HepG2 (cell line): ENCODE measurements around the gene BST1. TPM values are rescaled to one million over a fixed set of nuclear protein-coding genes. Genes with fewer than 3 reads are reported as not detected.

Experiments
- ATAC-seq: fragments of 200-7000 bp; cut with Tn5 transposase; 3 replicates; pipeline ENCODE4 v1.9.1; 2020; ENCODE audit warnings: mild to moderate bottlenecking, moderate library complexity
- BruUV-seq: library from RNA; stranded (reverse); fragments of 400-500 nt; replicated peaks from 2 replicates; lab custom pipeline; 2021; lab: Mats Ljungman, UMichigan
- CTCF ChIA-PET: fragments of 300-600 bp; formaldehyde crosslinking; extraction: SDS; loops from one replicate; lab custom pipeline; 2021; ENCODE audit warnings: low total read pairs, inconsistent platforms, low intra/inter-chr PET ratio; lab: Yijun Ruan, JAX
- POLR2A ChIA-PET: fragments of 350-600 bp; sonication (Branson Sonifier 250); formaldehyde crosslinking; loops from one replicate; lab custom pipeline; 2020; ENCODE audit warnings: antibody characterized with exemption, inconsistent platforms; lab: Yijun Ruan, JAX
- DNase-seq: peaks from one replicate; pipeline ENCODE4 v3.0.0-alpha.2; 2015; ENCODE audit warnings: low spot score
- FAIRE-seq: peaks from 3 replicates; lab custom pipeline; 2011; peaks lifted over from hg19 to GRCh38; lab: Jason Lieb, UNC
- H2AFZ ChIP-seq: one replicate; pipeline ENCODE4 v1.6.1; 2011; ENCODE audit warnings: low read length, inconsistent platforms
- H3K27ac ChIP-seq: fragments of 300-600 bp; 3 replicates; pipeline ENCODE4 v1.8.0; 2011; ENCODE audit warnings: mixed run types, mild to moderate bottlenecking, mixed read lengths, low read length, inconsistent platforms; ENCODE audit not compliant: insufficient read depth; ENCODE audit errors: extremely low read length
- H3K27me3 ChIP-seq, 2 experiments: fragments of 200-600 bp in 1 of 2; 2 replicates in 1 of 2; 3 replicates in 1 of 2; pipeline versions ENCODE4 v1.6.0 to v1.8.0; 2011; ENCODE audit warnings: low read length in 2 of 2, mild to moderate bottlenecking in 2 of 2, moderate library complexity in 2 of 2, inconsistent platforms in 1 of 2; ENCODE audit not compliant: insufficient read depth in 2 of 2, control insufficient read depth in 1 of 2
- H3K36me3 ChIP-seq, 2 experiments: fragments of 200-600 bp in 1 of 2; replicated peaks in 1 of 2; 2 replicates in 1 of 2; 3 replicates in 1 of 2; pipeline versions ENCODE4 v1.5.1 to v1.8.0; 2011; ENCODE audit warnings: low read length in 2 of 2, inconsistent platforms in 1 of 2; ENCODE audit not compliant: insufficient read depth in 2 of 2, control insufficient read depth in 1 of 2
- H3K4me1 ChIP-seq: 2 replicates; pipeline ENCODE4 v1.5.1; 2012; ENCODE audit warnings: low read length, inconsistent platforms; ENCODE audit not compliant: insufficient read depth
- H3K4me2 ChIP-seq: 2 replicates; pipeline ENCODE4 v1.6.0; 2011; ENCODE audit warnings: low read depth, low read length, inconsistent platforms
- H3K4me3 ChIP-seq, 3 experiments: fragments of 200-600 bp in 1 of 3; sonication (generic), shearing (Covaris generic) in 1 of 3; replicated peaks in 1 of 3; 2 replicates each; pipeline ENCODE4 v1.5.1; 2011 to 2016; ENCODE audit warnings: low read length in 3 of 3, inconsistent platforms in 2 of 3, low read depth in 2 of 3, mild to moderate bottlenecking in 2 of 3, control low read depth in 1 of 3, mixed read lengths in 1 of 3; ENCODE audit not compliant: insufficient read depth in 1 of 3
- H3K79me2 ChIP-seq: one replicate; pipeline ENCODE4 v1.6.1; 2011; ENCODE audit warnings: low read length, inconsistent platforms; ENCODE audit not compliant: insufficient read depth
- H3K9ac ChIP-seq: 2 replicates; pipeline ENCODE4 v1.6.0; 2011; ENCODE audit warnings: mild to moderate bottlenecking, low read depth, low read length, inconsistent platforms; ENCODE audit not compliant: insufficient read depth
- H3K9me3 ChIP-seq: 2 replicates; pipeline ENCODE4 v1.5.1; 2012; ENCODE audit warnings: mild to moderate bottlenecking, low read length
- H4K20me1 ChIP-seq: 2 replicates; pipeline ENCODE4 v1.6.0; 2011; ENCODE audit warnings: inconsistent platforms, mild to moderate bottlenecking, low read length, moderate library complexity; ENCODE audit not compliant: insufficient read depth
- BCLAF1 ChIP-seq: fragments of 450-650 bp; IDR thresholded peaks from 2 replicates; pipeline ENCODE4 v1.6.1; 2017; ENCODE audit warnings: mild to moderate bottlenecking
- HNRNPH1 ChIP-seq: fragments of 200-400 bp; formaldehyde crosslinking; optimal IDR thresholded peaks from 2 replicates; pipeline ENCODE3; 2017; ENCODE audit warnings: mild to moderate bottlenecking, low read depth, low read length
- SP140L ChIP-seq: sonication (generic); formaldehyde crosslinking; IDR thresholded peaks from 2 replicates; pipeline ENCODE4 v1.4.0; 2020; ENCODE audit warnings: missing genetic modification reagents, borderline replicate concordance
- ZFP41 ChIP-seq: sonication (generic); formaldehyde crosslinking; IDR thresholded peaks from 2 replicates; pipeline ENCODE4 v1.4.0; 2020; ENCODE audit warnings: mild to moderate bottlenecking, missing genetic modification reagents, borderline replicate concordance
- ZNF292 ChIP-seq: sonication (generic); formaldehyde crosslinking; IDR thresholded peaks from 2 replicates; pipeline ENCODE4 v1.8.1; 2022; ENCODE audit warnings: mild to moderate bottlenecking, low read depth, missing genetic modification reagents, borderline replicate concordance
- ZNF614 ChIP-seq: IDR thresholded peaks from 2 replicates; pipeline ENCODE4 v1.6.1; 2018; ENCODE audit warnings: missing biosample characterization, missing genetic modification reagents, inconsistent platforms, borderline replicate concordance
- WGBS: methylation state at CpG from one replicate; pipeline ENCODE4 v1.1.6; 2017; ENCODE audit warnings: low lambda C conversion rate; 5-methylcytosine and 5-hydroxymethylcytosine counted together
- in situ Hi-C: cut with HindIII; loops from 2 replicates; pipeline ENCODE4 v1.10.0; 2017; ENCODE audit warnings: low pct_unique_long_range_greater_than_20kb; ENCODE audit not compliant: extremely low pct_ligation_motif_present
- intact Hi-C: fragments of 100-400 bp; cut with micrococcal nuclease; formaldehyde crosslinking; loops from one replicate; pipeline ENCODE4 v1.10.0; 2022; ENCODE audit not compliant: unreplicated experiment
- polyA plus RNA-seq, 8 experiments: library from polyadenylated mRNA; depleted of rRNA in 3 of 8; stranded (reverse) in 7 of 8; unstranded in 1 of 8; fragments of >200 nt; fragmentation: Illumina TruSeq in 4 of 8; extraction: Trizol in 4 of 8; gene quantifications; 2 replicates each; pipeline versions ENCODE4 v1.2.1 to v1.2.3, GENCODE V29; 2011 to 2016; ENCODE audit warnings: low read depth in 4 of 8, missing spikeins in 1 of 8, mixed read lengths in 1 of 8; ENCODE audit not compliant: insufficient read depth in 1 of 8
- total RNA-seq, 5 experiments: library from RNA; depleted of rRNA; stranded (reverse); fragments of >200 nt; fragmentation: Illumina TruSeq; extraction: Trizol; gene quantifications; 2 replicates each; pipeline ENCODE4 v1.2.3, GENCODE V29; 2016; ENCODE audit warnings: low read depth in 1 of 5
- TF ChIP-seq, protein P1 (sequence below): sonication (generic); formaldehyde crosslinking; IDR thresholded peaks from 2 replicates; pipeline ENCODE4 v1.4.0; 2020; ENCODE audit warnings: mild to moderate bottlenecking, missing genetic modification reagents
- TF ChIP-seq, protein P2 (sequence below): sonication (generic); formaldehyde crosslinking; IDR thresholded peaks from 2 replicates; pipeline ENCODE4 v1.4.0; 2020; ENCODE audit warnings: mild to moderate bottlenecking, missing genetic modification reagents
- TF ChIP-seq, protein P3 (sequence below): sonication (generic); formaldehyde crosslinking; IDR thresholded peaks from 2 replicates; pipeline ENCODE4 v1.8.0; 2022; ENCODE audit warnings: mild to moderate bottlenecking, missing genetic modification reagents, borderline replicate concordance

Gene BST1
- total and polyA plus RNA-seq, 2 of the 13 experiments (the other 11 are each of a cell fraction or from before 2014, with no cell fraction given): 0.09 to 0.49 TPM

- no peaks in the 10 kb centered on the region for H4K20me1 ChIP-seq
- BruUV-seq: no TSS peak
- intact Hi-C loops (no loop called here), in situ Hi-C loops (no loop called here)
- H3K9me3 ChIP-seq: no peaks in the 10 kb centered on the region
- H3K27me3 ChIP-seq: no peaks in the 10 kb centered on the region
- no peak overlapping the region for H3K27ac ChIP-seq
- no peak overlapping the region for H2AFZ ChIP-seq
- no peak overlapping the region for H3K4me2 ChIP-seq
- WGBS: 69% methylated on average over 2 of the region's 2 CpGs
- ATAC-seq: no peak
- ChIA-PET CTCF (no interaction called here), POLR2A (no interaction called here)
- H3K4me3 ChIP-seq: no peak overlapping the region
- DNase-seq: no peak
- no peak for FAIRE-seq
- H3K79me2 ChIP-seq: no peaks in the 10 kb centered on the region
- H3K36me3 ChIP-seq: no peaks in the 10 kb centered on the region
- no peaks in the 10 kb centered on the region for H3K4me1 ChIP-seq
- TF ChIP-seq ZNF292 (CRISPR knock-in tag) (no peak), ZFP41 (CRISPR knock-in tag) (no peak), HNRNPH1 (no peak), SP140L (CRISPR knock-in tag) (no peak), BCLAF1 (no peak), ZNF614 (CRISPR knock-in tag) (no peak)
- TF ChIP-seq, protein P1, sequence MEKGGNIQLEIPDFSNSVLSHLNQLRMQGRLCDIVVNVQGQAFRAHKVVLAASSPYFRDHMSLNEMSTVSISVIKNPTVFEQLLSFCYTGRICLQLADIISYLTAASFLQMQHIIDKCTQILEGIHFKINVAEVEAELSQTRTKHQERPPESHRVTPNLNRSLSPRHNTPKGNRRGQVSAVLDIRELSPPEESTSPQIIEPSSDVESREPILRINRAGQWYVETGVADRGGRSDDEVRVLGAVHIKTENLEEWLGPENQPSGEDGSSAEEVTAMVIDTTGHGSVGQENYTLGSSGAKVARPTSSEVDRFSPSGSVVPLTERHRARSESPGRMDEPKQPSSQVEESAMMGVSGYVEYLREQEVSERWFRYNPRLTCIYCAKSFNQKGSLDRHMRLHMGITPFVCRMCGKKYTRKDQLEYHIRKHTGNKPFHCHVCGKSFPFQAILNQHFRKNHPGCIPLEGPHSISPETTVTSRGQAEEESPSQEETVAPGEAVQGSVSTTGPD (CRISPR knock-in tag): no peak
- TF ChIP-seq, protein P2, sequence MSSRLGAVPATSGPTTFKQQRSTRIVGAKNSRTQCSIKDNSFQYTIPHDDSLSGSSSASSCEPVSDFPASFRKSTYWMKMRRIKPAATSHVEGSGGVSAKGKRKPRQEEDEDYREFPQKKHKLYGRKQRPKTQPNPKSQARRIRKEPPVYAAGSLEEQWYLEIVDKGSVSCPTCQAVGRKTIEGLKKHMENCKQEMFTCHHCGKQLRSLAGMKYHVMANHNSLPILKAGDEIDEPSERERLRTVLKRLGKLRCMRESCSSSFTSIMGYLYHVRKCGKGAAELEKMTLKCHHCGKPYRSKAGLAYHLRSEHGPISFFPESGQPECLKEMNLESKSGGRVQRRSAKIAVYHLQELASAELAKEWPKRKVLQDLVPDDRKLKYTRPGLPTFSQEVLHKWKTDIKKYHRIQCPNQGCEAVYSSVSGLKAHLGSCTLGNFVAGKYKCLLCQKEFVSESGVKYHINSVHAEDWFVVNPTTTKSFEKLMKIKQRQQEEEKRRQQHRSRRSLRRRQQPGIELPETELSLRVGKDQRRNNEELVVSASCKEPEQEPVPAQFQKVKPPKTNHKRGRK (CRISPR knock-in tag): no peak
- TF ChIP-seq, protein P3, sequence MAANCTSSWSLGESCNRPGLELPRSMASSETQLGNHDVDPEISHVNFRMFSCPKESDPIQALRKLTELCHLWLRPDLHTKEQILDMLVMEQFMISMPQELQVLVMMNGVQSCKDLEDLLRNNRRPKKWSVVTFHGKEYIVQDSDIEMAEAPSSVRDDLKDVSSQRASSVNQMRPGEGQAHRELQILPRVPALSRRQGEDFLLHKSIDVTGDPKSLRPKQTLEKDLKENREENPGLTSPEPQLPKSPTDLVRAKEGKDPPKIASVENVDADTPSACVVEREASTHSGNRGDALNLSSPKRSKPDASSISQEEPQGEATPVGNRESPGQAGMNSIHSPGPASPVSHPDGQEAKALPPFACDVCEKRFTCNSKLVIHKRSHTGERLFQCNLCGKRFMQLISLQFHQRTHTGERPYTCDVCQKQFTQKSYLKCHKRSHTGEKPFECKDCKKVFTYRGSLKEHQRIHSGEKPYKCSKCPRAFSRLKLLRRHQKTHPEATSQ (CRISPR knock-in tag): no peak
- TF ChIP-seq, all 625 proteins: peak for 0
- H3K9ac ChIP-seq: no peak overlapping the region
These were observed 10.3 kb upstream of the BST1 start for GRCh38 chr4:15692602-15693001.
